PFSK-1 (cell line): ENCODE measurements around the gene RHBDF1.

Experiments
- FOXP2 ChIP-seq: optimal IDR thresholded peaks from 2 replicates; pipeline ENCODE3; 2011; ENCODE audit warnings: borderline replicate concordance, control low read depth, inconsistent platforms; ENCODE audit not compliant: insufficient read depth; ENCODE audit errors: extremely low read length, extremely low read depth
- POLR2AphosphoS5 ChIP-seq: IDR thresholded peaks from 2 replicates; pipeline ENCODE4 v1.6.1; 2012; ENCODE audit warnings: low read depth, mild to moderate bottlenecking, control low read depth, low read length, moderate library complexity
- REST ChIP-seq, 2 experiments: IDR thresholded peaks; 2 replicates each; pipeline versions ENCODE4 v1.6.1 to v1.8.0; 2011 to 2012; ENCODE audit warnings: low read depth in 2 of 2, low read length in 2 of 2, control low read depth in 1 of 2, inconsistent platforms in 1 of 2, mild to moderate bottlenecking in 1 of 2, moderate library complexity in 1 of 2; ENCODE audit not compliant: insufficient read depth in 1 of 2
- SIN3A ChIP-seq: IDR thresholded peaks from 2 replicates; pipeline ENCODE4 v1.6.1; 2012; ENCODE audit warnings: mild to moderate bottlenecking, low read length, moderate library complexity, borderline replicate concordance; ENCODE audit not compliant: insufficient read depth
- TAF1 ChIP-seq: IDR thresholded peaks from 2 replicates; pipeline ENCODE4 v1.6.1; 2012; ENCODE audit warnings: low read length, control low read depth, borderline replicate concordance; ENCODE audit not compliant: insufficient read depth

Gene RHBDF1

GRCh38 chr16:112153-112840 is 39.9 kb upstream of the RHBDF1 start:
- TF ChIP-seq TAF1, result no peak
- no peak for TF ChIP-seq POLR2AphosphoS5
- no peak for TF ChIP-seq REST (IDR thresholded peaks at IDR 0.05; ENCODE audit: insufficient read depth in 1 of 2, low read depth in 2 of 2, low read length in 2 of 2)
- TF ChIP-seq FOXP2, result no peak
- TF ChIP-seq SIN3A, result no peak

GRCh38 chr16:106623-107324 is 34.3 kb upstream of the RHBDF1 start:
- TF ChIP-seq FOXP2 (no peak), SIN3A (no peak), REST (IDR thresholded peaks at IDR 0.05; ENCODE audit: insufficient read depth in 1 of 2, low read depth in 2 of 2, low read length in 2 of 2) (no peak), TAF1 (no peak), POLR2AphosphoS5 (no peak)

GRCh38 chr16:105521-105920 is 33.1 kb upstream of the RHBDF1 start:
- no peak for TF ChIP-seq FOXP2
- TF ChIP-seq REST (IDR thresholded peaks at IDR 0.05; ENCODE audit: insufficient read depth in 1 of 2, low read depth in 2 of 2, low read length in 2 of 2), result no peak
- TF ChIP-seq POLR2AphosphoS5, result no peak
- no peak for TF ChIP-seq SIN3A
- no peak for TF ChIP-seq TAF1

- TF ChIP-seq REST (IDR thresholded peaks at IDR 0.05; ENCODE audit: insufficient read depth in 1 of 2, low read depth in 2 of 2, low read length in 2 of 2), result no peak
- TF ChIP-seq SIN3A, result no peak
- no peak for TF ChIP-seq POLR2AphosphoS5
- TF ChIP-seq FOXP2, result no peak
- no peak for TF ChIP-seq TAF1
Observed at GRCh38 chr16:104928-105327, 32.5 kb upstream of the RHBDF1 start.
